CD14-positive monocyte (primary cell): ENCODE measurements around the gene PRKCA. TPM values are rescaled to one million over a fixed set of nuclear protein-coding genes. Genes with fewer than 3 reads are reported as not detected.

Experiments used
- DNase-seq, 3 donors: peaks; one replicate each; pipeline ENCODE4 v3.0.0-alpha.2; 2011 to 2022
- H2AFZ ChIP-seq: 2 replicates; pipeline ENCODE4 v1.6.0; 2012; ENCODE audit warnings: mild to moderate bottlenecking, low read depth, low read length, inconsistent platforms; ENCODE audit not compliant: insufficient read depth, poor library complexity, severe bottlenecking
- H3K27ac ChIP-seq, 2 donors: 1 replicate in 1 of 2; 2 replicates in 1 of 2; pipeline ENCODE4 v1.5.1; 2012 to 2013; ENCODE audit warnings: low read length in 2 of 2, control low read depth in 1 of 2, inconsistent platforms in 1 of 2, low read depth in 1 of 2, mild to moderate bottlenecking in 1 of 2
- H3K27me3 ChIP-seq, 2 donors: one replicate each; pipeline versions ENCODE4 v1.6.0 to v1.6.1; 2011 to 2013; ENCODE audit warnings: low read length in 2 of 2; ENCODE audit not compliant: control insufficient read depth in 2 of 2, insufficient read depth in 2 of 2
- H3K36me3 ChIP-seq, 2 donors: replicated peaks in 1 of 2; 1 replicate in 1 of 2; 2 replicates in 1 of 2; pipeline versions ENCODE4 v1.5.1 to v1.6.1; 2012 to 2013; ENCODE audit warnings: low read length in 2 of 2, control low read depth in 1 of 2, inconsistent platforms in 1 of 2, mild to moderate bottlenecking in 1 of 2; ENCODE audit not compliant: insufficient read depth in 2 of 2, control insufficient read depth in 1 of 2
- H3K4me1 ChIP-seq, 2 donors: 1 replicate in 1 of 2; 2 replicates in 1 of 2; pipeline versions ENCODE4 v1.5.1 to v1.6.1; 2012 to 2013; ENCODE audit warnings: low read length in 2 of 2, control low read depth in 1 of 2, inconsistent platforms in 1 of 2, mild to moderate bottlenecking in 1 of 2, moderate library complexity in 1 of 2; ENCODE audit not compliant: insufficient read depth in 2 of 2, control insufficient read depth in 1 of 2
- H3K4me2 ChIP-seq: replicated peaks from 2 replicates; pipeline ENCODE3; 2012; ENCODE audit warnings: low read length, moderate library complexity, mild to moderate bottlenecking; ENCODE audit not compliant: poor library complexity, severe bottlenecking; ENCODE audit errors: extremely low read depth
- H3K4me3 ChIP-seq, 3 experiments: fragments of 200-600 bp in 1 of 3; sonication (generic) in 1 of 3; replicated peaks in 1 of 3; 1 replicate in 2 of 3; 2 replicates in 1 of 3; pipeline ENCODE4 v1.5.1; 2011 to 2013; ENCODE audit warnings: low read length in 3 of 3, mild to moderate bottlenecking in 3 of 3, control low read depth in 2 of 3, low read depth in 2 of 3, inconsistent platforms in 1 of 3, moderate library complexity in 1 of 3
- H3K79me2 ChIP-seq: 2 replicates; pipeline ENCODE4 v1.6.0; 2012; ENCODE audit warnings: mild to moderate bottlenecking, control low read depth, inconsistent platforms, low read length, moderate library complexity; ENCODE audit not compliant: insufficient read depth
- H3K9ac ChIP-seq: 2 replicates; pipeline ENCODE4 v1.6.0; 2017; ENCODE audit warnings: low read length, mild to moderate bottlenecking; ENCODE audit not compliant: insufficient read depth, poor library complexity, severe bottlenecking
- H3K9me3 ChIP-seq, 2 donors: replicated peaks in 1 of 2; 1 replicate in 1 of 2; 2 replicates in 1 of 2; pipeline versions ENCODE4 v1.5.1 to v1.6.1; 2012 to 2013; ENCODE audit warnings: low read length in 2 of 2, control low read depth in 1 of 2; ENCODE audit not compliant: control insufficient read depth in 1 of 2, insufficient read depth in 1 of 2
- H4K20me1 ChIP-seq: 2 replicates; pipeline ENCODE4 v1.6.0; 2012; ENCODE audit warnings: mild to moderate bottlenecking, low read length, control low read depth, moderate library complexity; ENCODE audit not compliant: insufficient read depth
- H3K27ac Mint-ChIP-seq, 7 donors: one replicate each; pipeline ENCODE4 v1.8.0; 2020; ENCODE audit warnings: mild to moderate bottlenecking in 7 of 7, mixed read lengths in 7 of 7, moderate library complexity in 6 of 7, inconsistent platforms in 2 of 7
- H3K27me3 Mint-ChIP-seq, 3 donors: one replicate each; pipeline ENCODE4 v1.8.0; 2021 to 2022; ENCODE audit warnings: low read depth in 3 of 3, mild to moderate bottlenecking in 3 of 3, mixed read lengths in 3 of 3, moderate library complexity in 3 of 3, inconsistent platforms in 1 of 3
- H3K36me3 Mint-ChIP-seq, 2 donors: one replicate each; pipeline ENCODE4 v1.8.0; 2020; ENCODE audit warnings: mixed read lengths in 2 of 2, inconsistent platforms in 1 of 2, mild to moderate bottlenecking in 1 of 2
- H3K4me1 Mint-ChIP-seq: one replicate; pipeline ENCODE4 v1.8.0; 2020; ENCODE audit warnings: mild to moderate bottlenecking, mixed read lengths
- H3K4me3 Mint-ChIP-seq, 2 donors: one replicate each; pipeline ENCODE4 v1.8.0; 2020; ENCODE audit warnings: mild to moderate bottlenecking in 2 of 2, mixed read lengths in 2 of 2, moderate library complexity in 1 of 2
- H3K9me3 Mint-ChIP-seq, 7 donors: one replicate each; pipeline ENCODE4 v1.8.0; 2020 to 2022; ENCODE audit warnings: mixed read lengths in 7 of 7, mild to moderate bottlenecking in 6 of 7, moderate library complexity in 6 of 7, inconsistent platforms in 2 of 7
- WGBS: methylation state at CpG from one replicate; pipeline ENCODE4 v1.1.5; 2013; ENCODE audit warnings: missing lambda C conversion rate; ENCODE audit not compliant: insufficient coverage; 5-methylcytosine and 5-hydroxymethylcytosine counted together
- intact Hi-C, 2 donors: fragments of 100-400 bp; cut with micrococcal nuclease; formaldehyde crosslinking; loops; one replicate each; pipeline versions ENCODE4 v1.15.0 to v1.15.1; 2023
- polyA plus RNA-seq, 3 donors: library from polyadenylated mRNA; depleted of rRNA in 1 of 3; unstranded in 2 of 3; stranded (reverse) in 1 of 3; fragments of 300-500 nt in 2 of 3; fragments of >200 nt in 1 of 3; fragmentation: Illumina TruSeq in 2 of 3; gene quantifications; 1 replicate in 2 of 3; 2 replicates in 1 of 3; pipeline ENCODE4 v1.2.3, GENCODE V29; 2012 to 2021
- TF ChIP-seq, protein P1 (sequence below): fragments of 200-600 bp; IDR thresholded peaks from one replicate; pipeline ENCODE4 v1.8.0; 2022; ENCODE audit warnings: antibody characterized with exemption, mild to moderate bottlenecking

Gene PRKCA
- polyA plus RNA-seq, 3 donors, result 0.22 to 7.1 (median 0.30) TPM

DNA sequence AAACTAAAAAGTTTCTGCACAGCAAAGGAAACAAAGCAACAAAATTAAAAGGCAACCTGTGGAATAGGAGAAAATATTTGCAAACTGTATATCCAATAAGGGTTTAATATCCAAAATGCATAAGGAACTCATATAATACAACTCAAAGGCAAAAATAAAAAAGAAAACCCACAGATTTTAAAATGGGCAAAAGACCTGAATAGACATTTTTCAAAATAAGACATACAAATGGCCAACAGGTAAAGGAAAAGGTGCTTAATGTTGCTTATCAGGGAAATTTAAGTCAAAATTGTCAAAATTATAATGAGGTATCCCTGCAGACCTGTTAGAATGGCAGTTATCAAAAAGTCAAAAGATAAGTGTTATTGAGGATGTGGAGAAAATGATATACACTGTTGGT, 399.0 kb downstream of the PRKCA start:
- intact Hi-C loops, result no loop called here
- no peaks in the 10 kb centered on the region for H3K4me1 ChIP-seq
- Mint-ChIP-seq H3K27me3 (peaks cover 0 to 3% (median 1%) of the 10 kb centered on the region in 3 donors), H3K36me3 (peaks cover 23 to 24% of the 10 kb centered on the region in 2 donors), H3K4me1 (no peaks in the 10 kb centered on the region), H3K9me3 (peaks cover 11 to 22% (median 18%) of the 10 kb centered on the region in 7 donors), H3K4me3 (no peak overlapping the region), H3K27ac (no peak overlapping the region)
- H3K9me3 ChIP-seq, result peaks cover 13 to 19% of the 10 kb centered on the region in 2 donors
- H3K4me3 ChIP-seq, result no peak overlapping the region
- H3K27me3 ChIP-seq, result no peaks in the 10 kb centered on the region
- no peaks in the 10 kb centered on the region for H3K79me2 ChIP-seq
- H3K4me2 ChIP-seq, result no peak overlapping the region
- TF ChIP-seq, protein P1, sequence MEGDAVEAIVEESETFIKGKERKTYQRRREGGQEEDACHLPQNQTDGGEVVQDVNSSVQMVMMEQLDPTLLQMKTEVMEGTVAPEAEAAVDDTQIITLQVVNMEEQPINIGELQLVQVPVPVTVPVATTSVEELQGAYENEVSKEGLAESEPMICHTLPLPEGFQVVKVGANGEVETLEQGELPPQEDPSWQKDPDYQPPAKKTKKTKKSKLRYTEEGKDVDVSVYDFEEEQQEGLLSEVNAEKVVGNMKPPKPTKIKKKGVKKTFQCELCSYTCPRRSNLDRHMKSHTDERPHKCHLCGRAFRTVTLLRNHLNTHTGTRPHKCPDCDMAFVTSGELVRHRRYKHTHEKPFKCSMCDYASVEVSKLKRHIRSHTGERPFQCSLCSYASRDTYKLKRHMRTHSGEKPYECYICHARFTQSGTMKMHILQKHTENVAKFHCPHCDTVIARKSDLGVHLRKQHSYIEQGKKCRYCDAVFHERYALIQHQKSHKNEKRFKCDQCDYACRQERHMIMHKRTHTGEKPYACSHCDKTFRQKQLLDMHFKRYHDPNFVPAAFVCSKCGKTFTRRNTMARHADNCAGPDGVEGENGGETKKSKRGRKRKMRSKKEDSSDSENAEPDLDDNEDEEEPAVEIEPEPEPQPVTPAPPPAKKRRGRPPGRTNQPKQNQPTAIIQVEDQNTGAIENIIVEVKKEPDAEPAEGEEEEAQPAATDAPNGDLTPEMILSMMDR, result no peak
- no peaks in the 10 kb centered on the region for H4K20me1 ChIP-seq
- no peak overlapping the region for H3K27ac ChIP-seq
- H2AFZ ChIP-seq, result no peak overlapping the region
- H3K9ac ChIP-seq, result no peak overlapping the region
- H3K36me3 ChIP-seq, result peaks cover 10 to 16% of the 10 kb centered on the region in 2 donors
- no peak for DNase-seq

DNA sequence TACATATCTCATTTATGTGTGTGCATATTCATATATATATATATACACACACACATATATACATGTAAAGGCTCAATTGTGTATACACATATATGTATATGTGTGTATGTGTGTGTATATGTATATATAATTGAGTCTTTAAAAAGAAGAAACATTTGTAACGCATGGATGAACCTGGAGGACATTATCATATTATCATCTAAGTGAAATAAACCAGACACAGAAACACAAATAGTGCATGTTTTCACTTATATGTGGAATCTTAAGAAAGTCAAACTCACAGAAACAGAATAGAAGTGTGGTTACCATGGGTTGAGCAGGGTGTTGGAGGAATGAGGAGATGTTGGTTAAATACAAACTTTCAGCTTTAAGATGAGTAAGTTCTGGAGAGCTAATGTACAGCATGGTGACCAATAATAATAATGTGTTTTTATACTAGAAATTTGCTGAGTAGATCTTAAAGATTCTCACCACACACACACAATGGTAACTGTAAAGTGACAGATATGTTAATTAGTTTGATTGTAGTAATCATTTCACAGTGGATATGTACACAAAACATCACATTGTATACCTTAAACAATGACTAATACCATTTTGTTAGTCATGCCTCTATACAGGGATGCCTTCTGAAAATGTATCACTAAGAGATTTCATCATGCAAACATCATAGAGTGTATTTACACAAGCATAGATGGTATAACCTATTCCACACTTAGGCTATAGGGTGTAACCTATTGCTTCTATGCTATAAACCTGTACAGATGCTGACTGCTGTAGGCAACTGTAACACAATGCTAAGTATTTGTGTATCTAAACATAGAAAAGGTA, 399.9 kb downstream of the PRKCA start:
- Mint-ChIP-seq H3K36me3 (peaks cover 14 to 16% of the 10 kb centered on the region in 2 donors), H3K4me1 (no peaks in the 10 kb centered on the region), H3K4me3 (no peak overlapping the region), H3K9me3 (peaks cover 8 to 16% (median 12%) of the 10 kb centered on the region in 7 donors), H3K27me3 (peaks cover 0 to 3% (median 2%) of the 10 kb centered on the region in 3 donors), H3K27ac (no peak overlapping the region)
- H2AFZ ChIP-seq, result no peak overlapping the region
- TF ChIP-seq, protein P1, result no peak
- no peak overlapping the region for H3K4me2 ChIP-seq
- H4K20me1 ChIP-seq, result no peaks in the 10 kb centered on the region
- intact Hi-C loops, result no loop called here
- no peak overlapping the region for H3K4me3 ChIP-seq
- no peaks in the 10 kb centered on the region for H3K27me3 ChIP-seq
- no peaks in the 10 kb centered on the region for H3K79me2 ChIP-seq
- H3K4me1 ChIP-seq, result no peaks in the 10 kb centered on the region
- H3K9ac ChIP-seq, result no peak overlapping the region
- WGBS, result no CpG with 5 or more reads among the region's 1 CpG
- no peak overlapping the region for H3K27ac ChIP-seq
- H3K9me3 ChIP-seq, result peaks cover 8 to 15% of the 10 kb centered on the region in 2 donors
- peaks cover 2 to 7% of the 10 kb centered on the region in 2 donors for H3K36me3 ChIP-seq
- no peak for DNase-seq
